Panc1 (cell line): Measurements from ENCODE around the gene KCNA4. TPM values are rescaled to one million over a fixed set of nuclear protein-coding genes. Genes with fewer than 3 reads are reported as not detected.

Experiments used
- ATAC-seq: fragments of 200-7000 bp; cut with Tn5 transposase; 2 replicates; pipeline ENCODE4 v1.9.1; 2020; ENCODE audit warnings: mild to moderate bottlenecking, moderate library complexity
- BruUV-seq: library from RNA; stranded (reverse); fragments of 400-500 nt; replicated peaks from 2 replicates; lab custom pipeline; 2021; lab: Mats Ljungman, UMichigan
- CTCF ChIA-PET: fragments of 300-600 bp; sonication (Branson Sonifier 250); formaldehyde crosslinking; loops from one replicate; lab custom pipeline; 2022; ENCODE audit warnings: antibody characterized with exemption; lab: Charles Lee
- POLR2A ChIA-PET: fragments of 300-600 bp; sonication (Branson Sonifier 250); formaldehyde crosslinking; loops from one replicate; lab custom pipeline; 2022; ENCODE audit warnings: antibody characterized with exemption; lab: Charles Lee
- DNase-seq: peaks from one replicate; pipeline ENCODE4 v3.0.0-alpha.2; 2010; ENCODE audit warnings: low read depth, low spot score
- H3K27ac ChIP-seq: 2 replicates; pipeline ENCODE4 v1.5.1; 2011; ENCODE audit warnings: mild to moderate bottlenecking, low read length, inconsistent platforms
- H3K27me3 ChIP-seq: fragments of 200-500 bp; sonication (Bioruptor generic); 2 replicates; pipeline ENCODE4 v1.6.0; 2014; ENCODE audit warnings: low read length, inconsistent platforms; ENCODE audit not compliant: control insufficient read depth, insufficient read depth
- H3K36me3 ChIP-seq: fragments of 200-500 bp; sonication (Bioruptor generic); 2 replicates; pipeline ENCODE4 v1.5.1; 2014; ENCODE audit warnings: inconsistent platforms, mild to moderate bottlenecking, low read length, moderate library complexity; ENCODE audit not compliant: control insufficient read depth, insufficient read depth
- H3K4me1 ChIP-seq: 2 replicates; pipeline ENCODE4 v1.5.1; 2011; ENCODE audit warnings: inconsistent platforms, mild to moderate bottlenecking, low read length, moderate library complexity; ENCODE audit not compliant: control insufficient read depth, insufficient read depth
- H3K4me3 ChIP-seq, 2 experiments: 2 replicates each; pipeline ENCODE4 v1.5.1; 2011 to 2012; ENCODE audit warnings: low read depth in 2 of 2, low read length in 2 of 2, mild to moderate bottlenecking in 2 of 2, inconsistent platforms in 1 of 2, moderate library complexity in 1 of 2
- H3K9me3 ChIP-seq: fragments of 200-500 bp; sonication (Bioruptor generic); 2 replicates; pipeline ENCODE4 v1.5.1; 2014; ENCODE audit warnings: low read depth, mild to moderate bottlenecking, inconsistent platforms, low read length, moderate library complexity; ENCODE audit not compliant: control insufficient read depth, insufficient read depth
- CTCF ChIP-seq: fragments of 450-650 bp; IDR thresholded peaks from 2 replicates; pipeline ENCODE4 v1.5.1; 2017; ENCODE audit warnings: mild to moderate bottlenecking
- POLR2AphosphoS5 ChIP-seq: IDR thresholded peaks from 2 replicates; pipeline ENCODE4 v1.6.1; 2012; ENCODE audit warnings: mild to moderate bottlenecking, low read depth, low read length, moderate library complexity
- SIN3A ChIP-seq: IDR thresholded peaks from 2 replicates; pipeline ENCODE4 v1.6.1; 2012; ENCODE audit warnings: low read depth, mild to moderate bottlenecking, low read length, moderate library complexity, borderline replicate concordance; ENCODE audit not compliant: insufficient read depth
- TCF7L2 ChIP-seq: IDR thresholded peaks from 2 replicates; pipeline ENCODE4 v1.6.1; 2011; ENCODE audit warnings: mild to moderate bottlenecking, low read depth, low read length, inconsistent platforms
- in situ Hi-C: cut with HindIII; loops from 2 replicates; pipeline ENCODE4 v1.10.0; 2016; ENCODE audit warnings: low sequenced_read_pairs, low pct_unique_long_range_greater_than_20kb
- intact Hi-C: fragments of 100-400 bp; cut with micrococcal nuclease; formaldehyde crosslinking; loops from one replicate; pipeline ENCODE4 v1.10.0; 2022; ENCODE audit not compliant: unreplicated experiment
- total RNA-seq: library from RNA; stranded (reverse); gene quantifications from one replicate; pipeline ENCODE4 v1.2.1, GENCODE V29; 2021; ENCODE audit not compliant: unreplicated experiment
- TF ChIP-seq, protein P1 (sequence below), 2 experiments: IDR thresholded peaks; 2 replicates each; pipeline ENCODE4 v1.6.1; 2011 to 2012; ENCODE audit warnings: low read depth in 2 of 2, control low read depth in 1 of 2, low read length in 1 of 2, mild to moderate bottlenecking in 1 of 2, moderate library complexity in 1 of 2; ENCODE audit not compliant: insufficient read depth in 1 of 2

KCNA4 gene
- total RNA-seq, 1 experiment from 2014 or later: not detected

GRCh38 chr11:30006876-30007275, 10.0 kb downstream of the KCNA4 start:
- Histone ChIP-seq H3K4me1 (no peaks in the 10 kb centered on the region), H3K36me3 (no peaks in the 10 kb centered on the region), H3K27ac (no peak overlapping the region), H3K27me3 (no peaks in the 10 kb centered on the region), H3K4me3 (no peak overlapping the region), H3K9me3 (no peaks in the 10 kb centered on the region)
- intact Hi-C loops: no loop called here
- no peak for TF ChIP-seq POLR2AphosphoS5
- no peak for TF ChIP-seq TCF7L2
- TF ChIP-seq CTCF: no peak
- TF ChIP-seq SIN3A: no peak
- TF ChIP-seq, protein P1, sequence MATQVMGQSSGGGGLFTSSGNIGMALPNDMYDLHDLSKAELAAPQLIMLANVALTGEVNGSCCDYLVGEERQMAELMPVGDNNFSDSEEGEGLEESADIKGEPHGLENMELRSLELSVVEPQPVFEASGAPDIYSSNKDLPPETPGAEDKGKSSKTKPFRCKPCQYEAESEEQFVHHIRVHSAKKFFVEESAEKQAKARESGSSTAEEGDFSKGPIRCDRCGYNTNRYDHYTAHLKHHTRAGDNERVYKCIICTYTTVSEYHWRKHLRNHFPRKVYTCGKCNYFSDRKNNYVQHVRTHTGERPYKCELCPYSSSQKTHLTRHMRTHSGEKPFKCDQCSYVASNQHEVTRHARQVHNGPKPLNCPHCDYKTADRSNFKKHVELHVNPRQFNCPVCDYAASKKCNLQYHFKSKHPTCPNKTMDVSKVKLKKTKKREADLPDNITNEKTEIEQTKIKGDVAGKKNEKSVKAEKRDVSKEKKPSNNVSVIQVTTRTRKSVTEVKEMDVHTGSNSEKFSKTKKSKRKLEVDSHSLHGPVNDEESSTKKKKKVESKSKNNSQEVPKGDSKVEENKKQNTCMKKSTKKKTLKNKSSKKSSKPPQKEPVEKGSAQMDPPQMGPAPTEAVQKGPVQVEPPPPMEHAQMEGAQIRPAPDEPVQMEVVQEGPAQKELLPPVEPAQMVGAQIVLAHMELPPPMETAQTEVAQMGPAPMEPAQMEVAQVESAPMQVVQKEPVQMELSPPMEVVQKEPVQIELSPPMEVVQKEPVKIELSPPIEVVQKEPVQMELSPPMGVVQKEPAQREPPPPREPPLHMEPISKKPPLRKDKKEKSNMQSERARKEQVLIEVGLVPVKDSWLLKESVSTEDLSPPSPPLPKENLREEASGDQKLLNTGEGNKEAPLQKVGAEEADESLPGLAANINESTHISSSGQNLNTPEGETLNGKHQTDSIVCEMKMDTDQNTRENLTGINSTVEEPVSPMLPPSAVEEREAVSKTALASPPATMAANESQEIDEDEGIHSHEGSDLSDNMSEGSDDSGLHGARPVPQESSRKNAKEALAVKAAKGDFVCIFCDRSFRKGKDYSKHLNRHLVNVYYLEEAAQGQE (IDR thresholded peaks at IDR 0.05; ENCODE audit: insufficient read depth in 1 of 2, low read depth in 2 of 2, low read length in 1 of 2): no peak
- ATAC-seq (no peak), DNase-seq (no peak)
- CTCF ChIA-PET: no interaction called here
- POLR2A ChIA-PET: no interaction called here
- in situ Hi-C loops: no loop called here
- BruUV-seq: no TSS peak

DNA sequence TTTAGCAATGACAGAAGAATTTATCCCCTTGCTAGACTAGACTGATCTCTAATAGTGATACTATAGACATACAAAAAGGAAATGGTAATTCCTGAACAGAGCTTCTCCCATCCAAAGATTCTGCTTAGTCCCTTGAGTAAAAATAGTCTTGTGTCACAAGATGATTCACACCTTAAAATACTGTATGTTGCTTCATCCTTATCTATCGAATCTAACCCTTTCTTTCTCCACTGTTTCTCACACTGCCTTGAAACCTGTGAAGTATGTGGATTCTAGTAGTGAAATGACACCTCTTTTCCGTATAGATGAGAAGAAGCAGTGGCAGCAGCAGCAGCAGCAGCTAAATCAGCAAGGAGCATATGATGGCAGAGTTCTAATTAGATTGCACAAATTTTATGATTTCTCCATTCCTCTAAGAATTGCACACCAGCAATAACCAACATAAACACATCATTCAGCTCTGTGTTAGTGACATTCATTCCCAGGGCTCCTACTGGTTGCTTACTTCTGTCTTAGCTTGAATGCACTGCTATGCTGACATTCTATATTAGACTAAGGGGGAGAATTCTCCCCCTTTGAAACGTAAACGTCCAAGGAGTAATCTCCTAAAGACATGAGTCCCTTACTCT, 14.6 kb downstream of the KCNA4 start:
- intact Hi-C loops (no loop called here), in situ Hi-C loops (no loop called here)
- Histone ChIP-seq H3K4me3 (no peak overlapping the region), H3K4me1 (no peaks in the 10 kb centered on the region), H3K27me3 (no peaks in the 10 kb centered on the region), H3K9me3 (no peaks in the 10 kb centered on the region), H3K27ac (no peak overlapping the region), H3K36me3 (no peaks in the 10 kb centered on the region)
- ChIA-PET CTCF (no interaction called here), POLR2A (no interaction called here)
- DNase-seq (no peak), ATAC-seq (no peak)
- BruUV-seq: no TSS peak
- TF ChIP-seq POLR2AphosphoS5: no peak
- no peak for TF ChIP-seq CTCF
- no peak for TF ChIP-seq TCF7L2
- TF ChIP-seq SIN3A: no peak
- TF ChIP-seq, protein P1 (IDR thresholded peaks at IDR 0.05; ENCODE audit: insufficient read depth in 1 of 2, low read depth in 2 of 2, low read length in 1 of 2): no peak
